Mesodermal cell (in vitro differentiated cells): ENCODE measurements around the gene FAM171A2.
"Not testable (repeated sequence)": the region's sequence is repeated elsewhere in the genome, so short reads cannot be mapped to it uniquely, and the experiment has no call there.

Experiments
- H3K27ac ChIP-seq: 2 replicates; pipeline ENCODE4 v1.7.0; 2013; ENCODE audit warnings: mild to moderate bottlenecking, low read depth, low read length, moderate library complexity; ENCODE audit not compliant: severe bottlenecking
- H3K36me3 ChIP-seq: 2 replicates; pipeline ENCODE4 v1.7.1; 2013; ENCODE audit warnings: mild to moderate bottlenecking, low read length, moderate library complexity; ENCODE audit not compliant: control insufficient read depth, insufficient read depth
- H3K4me1 ChIP-seq: one replicate; pipeline ENCODE4 v1.7.1; 2013; ENCODE audit warnings: mild to moderate bottlenecking, low read length; ENCODE audit not compliant: insufficient read depth, control insufficient read depth, poor library complexity, severe bottlenecking
- H3K4me3 ChIP-seq: 2 replicates; pipeline ENCODE4 v1.7.0; 2013; ENCODE audit warnings: low read length, control low read depth, mild to moderate bottlenecking; ENCODE audit not compliant: insufficient read depth, poor library complexity, severe bottlenecking; ENCODE audit errors: extremely low read depth
- H3K9me3 ChIP-seq: 2 replicates; pipeline ENCODE4 v1.7.1; 2013; ENCODE audit warnings: mild to moderate bottlenecking, low read length, moderate library complexity; ENCODE audit not compliant: control insufficient read depth
- WGBS, 2 experiments: methylation state at CpG; one replicate each; pipeline ENCODE4 v1.1.5; 2013; ENCODE audit warnings: missing lambda C conversion rate in 2 of 2; ENCODE audit not compliant: insufficient coverage in 2 of 2; 5-methylcytosine and 5-hydroxymethylcytosine counted together

Gene FAM171A2

GRCh38 chr17:44394112-44394511 lies 30.5 kb upstream of the FAM171A2 start:
- H3K36me3 ChIP-seq = peaks cover 36% of the 10 kb centered on the region
- not testable (repeated sequence) for H3K4me3 ChIP-seq, H3K4me1 ChIP-seq, H3K27ac ChIP-seq, H3K9me3 ChIP-seq
- WGBS, 2 experiments = 95 to 97% methylated on average over 6 to 8 of the region's 9 CpGs

GRCh38 chr17:44390250-44390870 lies 26.7 kb upstream of the FAM171A2 start:
- H3K36me3 ChIP-seq = peaks cover 1% of the 10 kb centered on the region
- peaks cover 3% of the 10 kb centered on the region for H3K4me1 ChIP-seq
- H3K4me3 ChIP-seq = no peak overlapping the region
- no peak overlapping the region for H3K27ac ChIP-seq
- WGBS, 2 experiments = 95% methylated on average over 9 of the region's 10 CpGs
- no peaks in the 10 kb centered on the region for H3K9me3 ChIP-seq

- no peak overlapping the region for H3K27ac ChIP-seq
- no peaks in the 10 kb centered on the region for H3K9me3 ChIP-seq
- H3K4me3 ChIP-seq = no peak overlapping the region
- H3K36me3 ChIP-seq = no peaks in the 10 kb centered on the region
- 82 to 94% methylated on average over 4 to 5 of the region's 6 CpGs for WGBS, 2 experiments
- peaks cover 3% of the 10 kb centered on the region for H3K4me1 ChIP-seq
These were observed 26.1 kb upstream of the FAM171A2 start for GRCh38 chr17:44389723-44390202.

GRCh38 chr17:44389281-44389680 lies 25.6 kb upstream of the FAM171A2 start, which contains the start of gene ITGA2B:
TSS of gene ITGA2B (minus strand) at chr17:44389649. CDS start at chr17:44389473, 176 bp downstream.
- WGBS, 2 experiments = 67 to 80% methylated on average over 1 of the region's 1 CpG
- Histone ChIP-seq H3K9me3 (no peaks in the 10 kb centered on the region), H3K4me1 (peaks cover 3% of the 10 kb centered on the region), H3K4me3 (no peak within 1 kb of the TSS), H3K27ac (no peak within 1 kb of the TSS), H3K36me3 (no peaks in the 10 kb centered on the region)

- H3K36me3 ChIP-seq = no peaks in the 10 kb centered on the region
- H3K4me3 ChIP-seq = no peak overlapping the region
- H3K4me1 ChIP-seq = no peaks in the 10 kb centered on the region
- no peak overlapping the region for H3K27ac ChIP-seq
- H3K9me3 ChIP-seq = no peaks in the 10 kb centered on the region
- WGBS, 2 experiments = no CpG with 5 or more reads among the region's 2 CpGs
These were observed 24.2 kb upstream of the FAM171A2 start for GRCh38 chr17:44387804-44388203.

GRCh38 chr17:44386182-44386525 lies 22.5 kb upstream of the FAM171A2 start:
- Histone ChIP-seq H3K9me3 (no peaks in the 10 kb centered on the region), H3K36me3 (no peaks in the 10 kb centered on the region), H3K4me3 (no peak overlapping the region), H3K27ac (no peak overlapping the region), H3K4me1 (no peaks in the 10 kb centered on the region)
- 79 to 94% methylated on average over 6 of the region's 10 CpGs for WGBS, 2 experiments

GRCh38 chr17:44385287-44386181 lies 21.9 kb upstream of the FAM171A2 start:
- 29% methylated on average over 61 to 65 of the region's 68 CpGs for WGBS, 2 experiments
- Histone ChIP-seq H3K4me3 (peak overlapping the region; percentile 39), H3K27ac (no peak overlapping the region), H3K9me3 (no peaks in the 10 kb centered on the region), H3K4me1 (no peaks in the 10 kb centered on the region), H3K36me3 (no peaks in the 10 kb centered on the region)

- Histone ChIP-seq H3K36me3 (no peaks in the 10 kb centered on the region), H3K4me1 (no peaks in the 10 kb centered on the region), H3K9me3 (no peaks in the 10 kb centered on the region)
These were observed 21.2 kb upstream of the FAM171A2 start for GRCh38 chr17:44384823-44385286.

GRCh38 chr17:44384281-44384822 lies 20.7 kb upstream of the FAM171A2 start:
- no peaks in the 10 kb centered on the region for H3K4me1 ChIP-seq
- H3K36me3 ChIP-seq = no peaks in the 10 kb centered on the region
- WGBS, 2 experiments = 43 to 49% methylated on average over 17 to 24 of the region's 29 CpGs
- H3K9me3 ChIP-seq = no peaks in the 10 kb centered on the region
- peak overlapping the region; percentile 39 for H3K4me3 ChIP-seq
- H3K27ac ChIP-seq = no peak overlapping the region

More at GRCh38 chr17:44384823-44385286, 21.2 kb upstream of the FAM171A2 start:
- Histone ChIP-seq H3K27ac (no peak overlapping the region), H3K4me3 (peak overlapping the region; percentile 39)
- WGBS, 2 experiments = 5 to 6% methylated on average over 23 to 26 of the region's 26 CpGs

GRCh38 chr17:44383861-44384260 lies 20.2 kb upstream of the FAM171A2 start:
- 91 to 97% methylated on average over 6 to 8 of the region's 16 CpGs for WGBS, 2 experiments
- H3K9me3 ChIP-seq = no peaks in the 10 kb centered on the region
- no peak overlapping the region for H3K4me3 ChIP-seq
- no peak overlapping the region for H3K27ac ChIP-seq
- H3K4me1 ChIP-seq = no peaks in the 10 kb centered on the region
- no peaks in the 10 kb centered on the region for H3K36me3 ChIP-seq
